RWPE1 (cell line): ENCODE data around the gene DLGAP4.
A peak's percentile ranks its signal among the peaks of the same experiment; 100 is the strongest.

Source experiments
- CTCF ChIA-PET: fragments of 350-600 bp; sonication (Branson Sonifier 250); formaldehyde crosslinking; extraction: SDS; loops from one replicate; lab custom pipeline; 2021; lab: Yijun Ruan, JAX
- POLR2A ChIA-PET: fragments of 400-600 bp; formaldehyde crosslinking; extraction: SDS; loops from one replicate; lab custom pipeline; 2020; ENCODE audit warnings: antibody characterized with exemption; ENCODE audit not compliant: low non-redundant PET; lab: Yijun Ruan, JAX
- DNase-seq: peaks from one replicate; pipeline ENCODE4 v3.0.0; 2012; ENCODE audit warnings: low spot score
- H3K27ac ChIP-seq: fragments of 450-650 bp; 2 replicates; pipeline ENCODE4 v1.5.1; 2017
- CTCF ChIP-seq: fragments of 450-650 bp; conservative IDR thresholded peaks from 2 replicates; pipeline ENCODE4 v1.5.1; 2017; ENCODE audit warnings: low read depth, mild to moderate bottlenecking

Gene DLGAP4

DNA sequence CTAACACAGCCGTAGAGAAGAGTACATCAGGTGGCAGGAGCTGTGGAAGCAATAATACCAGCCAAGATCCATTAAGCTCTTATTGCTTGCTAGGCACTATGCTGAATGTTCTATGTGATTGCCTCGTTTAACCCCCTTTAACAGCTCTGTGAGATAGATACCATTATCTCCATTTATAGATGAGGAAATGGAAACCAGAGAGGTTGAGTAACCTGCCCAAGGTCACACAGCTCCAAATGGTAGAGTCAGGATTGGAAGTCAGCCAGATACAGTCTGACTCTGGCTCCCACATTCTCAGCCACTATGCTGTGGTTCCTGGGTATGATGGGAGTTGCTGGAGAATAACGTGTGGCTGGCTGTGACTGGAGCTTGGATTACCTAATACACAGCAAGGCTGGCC, 92.4 kb downstream of the DLGAP4 start:
- ChIA-PET CTCF (interaction anchor here (0.6 to 2.3 kb wide), 3 partner anchors 36 to 74 kb away, joined by 3 to 14 read pairs (median 3); no protein-coding TSS in a partner anchor), POLR2A (no interaction called here)

DNA sequence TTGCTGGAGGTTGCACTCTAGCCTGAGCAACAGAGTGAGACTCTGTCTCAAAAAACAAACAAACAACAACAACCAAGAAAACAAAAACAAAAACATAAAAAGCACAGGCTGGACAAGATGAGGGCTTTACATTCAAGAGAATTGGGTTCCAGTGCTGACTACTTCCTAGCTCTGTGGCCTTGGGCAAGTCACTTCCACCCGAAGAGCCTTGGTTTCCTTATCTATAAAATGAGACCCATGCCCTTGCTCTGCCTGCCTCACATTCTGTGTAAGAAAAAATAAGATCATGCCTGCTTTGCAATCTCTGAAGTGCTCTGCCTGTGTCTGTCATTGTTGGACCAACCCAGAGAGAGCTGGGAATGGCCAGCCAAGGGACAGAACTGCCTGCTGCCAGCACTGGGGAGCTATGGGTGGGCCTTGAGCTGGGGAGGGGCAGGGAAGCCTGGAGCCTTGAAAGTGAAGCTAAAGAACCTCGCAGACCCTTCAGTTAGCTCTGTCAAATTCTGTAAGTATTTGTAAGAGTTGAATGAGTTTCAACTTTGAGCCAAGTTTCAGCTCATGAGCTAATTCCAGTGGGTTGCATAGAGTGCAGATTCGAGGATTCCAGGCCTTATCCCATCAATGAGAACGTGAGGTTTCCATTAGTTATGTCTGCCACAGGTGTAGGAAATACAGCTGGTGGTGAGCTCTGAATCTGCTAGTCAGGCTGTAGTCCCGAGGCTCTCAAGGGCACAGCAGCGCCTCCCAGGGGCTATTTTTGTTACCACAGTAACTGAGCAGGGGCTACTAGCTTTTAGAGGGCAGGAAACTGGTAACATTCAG, 93.2 kb downstream of the DLGAP4 start:
- CTCF ChIA-PET, result interaction anchor here (0.6 to 2.3 kb wide), 7 partner anchors 24 to 232 kb away, joined by 3 to 14 read pairs (median 3); no protein-coding TSS in a partner anchor
- DNase-seq, result peak; percentile 63
- POLR2A ChIA-PET, result no interaction called here
- TF ChIP-seq CTCF, result no peak; the same call in 1 of the 2 replicates
- no peak overlapping the region for H3K27ac ChIP-seq

More for the DNA sequence above, 92.4 kb downstream of the DLGAP4 start:
- H3K27ac ChIP-seq, result no peak overlapping the region
- no peak for DNase-seq
- no peak for TF ChIP-seq CTCF

GRCh38 chr20:36399969-36400545, 93.9 kb downstream of the DLGAP4 start:
- no peak for TF ChIP-seq CTCF
- CTCF ChIA-PET, result interaction anchor here (0.6 to 2.3 kb wide), 7 partner anchors 23 to 246 kb away, joined by 3 to 14 read pairs (median 3); partner anchors contain the start of gene EPB41L1
- no peak overlapping the region for H3K27ac ChIP-seq
- POLR2A ChIA-PET, result no interaction called here
- DNase-seq, result no peak

GRCh38 chr20:36400909-36401735, 95.0 kb downstream of the DLGAP4 start:
- TF ChIP-seq CTCF, result no peak
- DNase-seq, result no peak
- ChIA-PET CTCF (interaction anchor here (0.7 kb wide), 1 partner anchor 247 kb away, joined by 3 read pairs; the partner anchor contains the start of gene EPB41L1), POLR2A (no interaction called here)
- no peak overlapping the region for H3K27ac ChIP-seq

- H3K27ac ChIP-seq, result no peak overlapping the region
- DNase-seq, result no peak
- no peak for TF ChIP-seq CTCF
- ChIA-PET POLR2A (no interaction called here), CTCF (interaction anchor here (2.1 kb wide), 1 partner anchor 37 kb away, joined by 10 read pairs; no protein-coding TSS in a partner anchor)
Observed at GRCh38 chr20:36402708-36403107, 96.6 kb downstream of the DLGAP4 start.
